ENCODE results near the gene MORN2.

DNA sequence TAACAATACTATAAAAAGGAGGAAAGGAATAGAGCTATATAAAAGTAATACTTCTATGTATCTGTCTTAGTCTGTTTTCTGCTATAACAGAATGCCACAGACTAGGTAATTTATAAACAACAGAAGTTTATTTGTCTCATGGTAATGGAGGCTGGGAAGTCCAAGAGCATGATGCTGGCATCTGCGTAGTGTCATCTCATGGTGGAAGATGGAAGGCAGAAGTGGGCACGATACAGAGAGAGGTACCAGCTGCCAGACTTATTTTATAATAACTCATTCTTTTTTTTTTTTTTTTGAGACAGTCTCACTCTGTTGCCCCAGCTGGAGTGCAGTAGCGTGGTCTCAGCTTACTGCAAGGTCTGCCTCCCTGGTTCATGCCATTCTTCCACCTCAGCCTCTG, 4.3 kb upstream of the MORN2 start:
- TF ChIP-seq, protein P1, sequence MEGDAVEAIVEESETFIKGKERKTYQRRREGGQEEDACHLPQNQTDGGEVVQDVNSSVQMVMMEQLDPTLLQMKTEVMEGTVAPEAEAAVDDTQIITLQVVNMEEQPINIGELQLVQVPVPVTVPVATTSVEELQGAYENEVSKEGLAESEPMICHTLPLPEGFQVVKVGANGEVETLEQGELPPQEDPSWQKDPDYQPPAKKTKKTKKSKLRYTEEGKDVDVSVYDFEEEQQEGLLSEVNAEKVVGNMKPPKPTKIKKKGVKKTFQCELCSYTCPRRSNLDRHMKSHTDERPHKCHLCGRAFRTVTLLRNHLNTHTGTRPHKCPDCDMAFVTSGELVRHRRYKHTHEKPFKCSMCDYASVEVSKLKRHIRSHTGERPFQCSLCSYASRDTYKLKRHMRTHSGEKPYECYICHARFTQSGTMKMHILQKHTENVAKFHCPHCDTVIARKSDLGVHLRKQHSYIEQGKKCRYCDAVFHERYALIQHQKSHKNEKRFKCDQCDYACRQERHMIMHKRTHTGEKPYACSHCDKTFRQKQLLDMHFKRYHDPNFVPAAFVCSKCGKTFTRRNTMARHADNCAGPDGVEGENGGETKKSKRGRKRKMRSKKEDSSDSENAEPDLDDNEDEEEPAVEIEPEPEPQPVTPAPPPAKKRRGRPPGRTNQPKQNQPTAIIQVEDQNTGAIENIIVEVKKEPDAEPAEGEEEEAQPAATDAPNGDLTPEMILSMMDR (IDR thresholded peaks at IDR 0.05; ENCODE audit: low read depth, low read length, poor library complexity, severe bottlenecking) = no peak
- TF ChIP-seq EZH2phosphoT487 (IDR thresholded peaks at IDR 0.05; ENCODE audit: borderline replicate concordance, low read length) = no peak

All from DOHH2 (cell line).